ENCODE results near the gene LIPG.
"Not testable (repeated sequence)": the region's sequence is repeated elsewhere in the genome, so short reads cannot be mapped to it uniquely, and the experiment has no call there.

Gene LIPG

GRCh38 chr18:49579583-49579982 is 17.7 kb downstream of the LIPG start:
- not testable (repeated sequence) for DNase-seq

GRCh38 chr18:49580279-49580678 is 18.4 kb downstream of the LIPG start:
- no peak for DNase-seq

- DNase-seq: no peak
These were observed 19.5 kb downstream of the LIPG start for GRCh38 chr18:49581371-49581770.

- DNase-seq: no peak
These were observed 20.7 kb downstream of the LIPG start for GRCh38 chr18:49582579-49582978.

DNA sequence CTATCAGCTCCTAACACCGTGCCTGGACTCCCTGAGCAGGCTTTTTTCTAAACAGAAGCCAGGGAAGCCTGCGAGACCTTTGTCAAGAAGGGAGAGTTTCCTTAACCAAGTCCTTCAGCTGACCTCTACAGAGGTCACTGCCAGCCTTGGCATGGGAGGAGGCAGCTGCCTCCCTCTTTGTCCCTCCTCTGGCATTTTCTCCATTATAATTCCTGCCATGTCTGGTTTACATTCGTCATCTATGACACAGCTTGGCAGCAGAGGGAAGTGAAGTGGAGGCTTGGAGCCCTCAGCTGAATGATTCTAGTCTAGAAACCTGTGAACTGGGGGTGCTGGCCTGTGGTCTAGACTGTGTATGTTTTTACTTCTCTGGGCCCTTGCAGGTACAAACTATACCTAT is 22.5 kb downstream of the LIPG start:
- DNase-seq: no peak

DNA sequence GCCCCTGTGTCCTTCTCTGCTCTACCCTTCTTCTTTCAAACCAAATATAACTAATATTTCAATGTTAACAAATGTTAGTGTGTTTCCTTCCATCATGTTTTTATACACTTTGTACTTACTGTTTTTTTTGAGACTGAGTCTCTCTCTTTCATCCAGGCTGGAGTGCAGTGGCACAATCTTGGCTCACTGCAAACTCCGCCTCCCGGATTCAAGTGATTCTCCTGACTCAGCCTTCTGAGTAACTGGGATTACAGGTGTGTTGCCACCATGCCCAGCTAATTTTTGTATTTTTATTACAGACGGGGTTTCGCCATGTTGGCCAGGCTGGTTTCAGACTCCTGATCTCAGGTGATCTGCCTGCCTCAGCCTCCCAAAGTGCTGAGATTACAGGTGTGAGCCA is 23.1 kb downstream of the LIPG start:
- DNase-seq: not testable (repeated sequence)

- no peak for DNase-seq
These were observed 24.2 kb downstream of the LIPG start for GRCh38 chr18:49585781-49586663.

DNA sequence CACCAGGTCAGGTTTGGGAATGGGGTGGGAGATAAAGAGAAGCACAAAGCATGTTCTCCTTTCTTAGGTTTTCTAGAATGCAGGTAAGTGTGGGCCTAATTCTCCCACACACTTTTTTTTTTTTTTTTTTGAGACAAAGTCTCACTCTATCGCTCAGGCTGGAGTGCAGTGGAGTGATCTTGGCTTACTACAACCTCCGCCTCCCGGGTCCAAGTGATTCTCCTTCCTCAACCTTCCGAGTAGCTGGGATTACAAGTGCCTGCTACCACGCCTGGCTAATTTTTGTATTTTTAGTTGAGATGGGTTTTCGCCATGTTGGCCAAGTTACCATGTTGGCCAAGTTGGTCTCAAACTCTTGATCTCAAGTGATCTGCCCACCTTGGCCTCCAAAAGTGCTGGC is 26.3 kb downstream of the LIPG start:
- no peak for DNase-seq

DNA sequence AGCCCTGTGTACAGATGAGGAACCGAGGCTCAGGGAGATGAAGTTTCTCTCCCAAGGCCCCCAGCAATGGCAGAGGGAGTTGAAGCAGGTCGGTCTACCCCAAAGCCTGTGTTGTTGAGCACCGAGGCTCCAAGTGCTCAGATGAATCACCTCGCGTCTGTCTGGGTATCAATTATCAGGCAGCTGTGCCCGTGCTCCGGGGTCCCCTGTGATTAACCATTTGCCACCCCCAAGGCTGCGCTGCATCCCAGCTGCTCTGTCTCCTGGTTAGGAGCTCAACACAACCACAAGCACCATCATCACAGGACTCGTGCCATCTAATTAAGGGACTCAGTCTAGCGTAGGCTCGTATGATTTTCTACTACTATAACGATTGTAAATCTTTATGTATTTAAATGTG is 27.1 kb downstream of the LIPG start:
- DNase-seq: no peak

- DNase-seq: no peak
These were observed 28.8 kb downstream of the LIPG start for GRCh38 chr18:49590608-49591007.

DNA sequence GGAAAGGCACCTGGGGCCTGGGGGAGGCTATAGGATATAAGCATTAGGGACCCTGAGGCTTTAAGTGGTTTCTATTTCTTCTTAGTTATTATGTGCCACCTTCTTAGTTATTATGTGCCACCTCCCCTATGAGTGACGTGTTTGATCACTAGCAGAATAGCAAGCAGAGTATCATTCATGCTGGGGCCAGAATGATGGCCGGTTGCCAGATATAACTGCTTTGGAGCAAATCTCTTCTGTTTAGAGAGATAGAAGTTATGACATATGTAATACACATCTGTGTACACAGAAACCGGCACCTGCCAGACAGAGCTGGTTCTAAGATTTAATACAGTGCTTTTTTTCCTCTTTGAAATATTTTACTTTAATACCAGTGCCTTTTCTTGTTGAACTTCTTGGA is 29.4 kb downstream of the LIPG start:
- DNase-seq: no peak

DNA sequence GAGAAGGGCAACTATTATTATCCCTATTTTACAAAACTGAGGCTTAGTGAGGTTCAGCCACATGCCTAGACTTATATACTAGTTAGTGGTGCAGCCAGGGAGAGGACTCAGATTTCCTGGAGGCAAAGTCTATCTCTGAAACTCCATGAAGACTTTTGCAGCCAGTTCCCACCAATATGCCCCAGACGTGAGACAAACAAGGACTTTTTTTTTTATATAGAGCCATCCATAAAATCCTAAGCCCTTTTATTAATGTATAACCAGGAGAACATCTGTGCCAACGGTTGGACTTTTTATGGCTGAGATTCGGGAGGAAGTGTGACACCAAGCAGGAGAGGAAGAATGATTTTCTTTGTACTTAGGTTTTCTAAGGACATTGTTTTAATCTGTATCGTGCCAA is 29.9 kb downstream of the LIPG start:
- DNase-seq: no peak

GRCh38 chr18:49596687-49597086 is 34.8 kb downstream of the LIPG start:
- DNase-seq: no peak

DNA sequence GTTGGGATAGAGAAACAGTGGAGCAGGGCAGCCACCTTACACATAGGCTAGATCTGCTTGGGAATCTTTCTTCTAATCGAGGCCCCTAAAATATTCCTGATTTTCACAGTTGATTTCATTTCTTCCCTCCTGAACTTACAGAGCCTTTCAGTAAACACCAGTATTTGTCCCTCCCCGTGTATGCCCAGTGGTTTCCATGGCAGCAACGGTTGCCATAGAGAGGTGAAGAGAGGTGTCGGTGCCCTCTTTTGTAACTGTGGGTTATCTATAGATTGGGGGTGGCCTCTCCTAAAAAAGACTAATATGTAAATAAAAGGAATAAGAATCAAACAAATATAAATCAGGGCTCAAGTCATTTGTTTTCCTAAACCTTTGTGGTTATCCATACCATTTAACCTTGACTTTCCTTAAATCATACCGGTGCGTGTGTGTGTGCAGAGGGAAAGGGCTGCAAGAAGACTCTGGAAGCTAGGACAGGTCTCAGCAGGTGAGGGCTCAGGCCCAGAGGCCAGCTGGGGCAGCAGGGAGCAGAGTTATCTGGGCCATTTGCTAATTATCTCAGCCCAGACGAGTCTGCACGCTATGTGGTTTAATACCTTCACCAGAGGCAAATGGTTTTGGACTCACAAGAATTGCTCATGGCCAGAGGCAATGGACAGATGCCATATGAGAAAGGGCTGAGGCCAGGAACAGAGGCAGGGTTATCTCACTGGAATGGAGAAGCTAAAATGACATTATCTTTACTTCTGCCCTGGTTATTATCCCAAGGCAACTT is 35.5 kb downstream of the LIPG start:
- no peak for DNase-seq

GRCh38 chr18:49601211-49601610 is 39.4 kb downstream of the LIPG start:
- DNase-seq: no peak

- DNase-seq: no peak
These were observed 46.8 kb downstream of the LIPG start for GRCh38 chr18:49608366-49609255.

DNA sequence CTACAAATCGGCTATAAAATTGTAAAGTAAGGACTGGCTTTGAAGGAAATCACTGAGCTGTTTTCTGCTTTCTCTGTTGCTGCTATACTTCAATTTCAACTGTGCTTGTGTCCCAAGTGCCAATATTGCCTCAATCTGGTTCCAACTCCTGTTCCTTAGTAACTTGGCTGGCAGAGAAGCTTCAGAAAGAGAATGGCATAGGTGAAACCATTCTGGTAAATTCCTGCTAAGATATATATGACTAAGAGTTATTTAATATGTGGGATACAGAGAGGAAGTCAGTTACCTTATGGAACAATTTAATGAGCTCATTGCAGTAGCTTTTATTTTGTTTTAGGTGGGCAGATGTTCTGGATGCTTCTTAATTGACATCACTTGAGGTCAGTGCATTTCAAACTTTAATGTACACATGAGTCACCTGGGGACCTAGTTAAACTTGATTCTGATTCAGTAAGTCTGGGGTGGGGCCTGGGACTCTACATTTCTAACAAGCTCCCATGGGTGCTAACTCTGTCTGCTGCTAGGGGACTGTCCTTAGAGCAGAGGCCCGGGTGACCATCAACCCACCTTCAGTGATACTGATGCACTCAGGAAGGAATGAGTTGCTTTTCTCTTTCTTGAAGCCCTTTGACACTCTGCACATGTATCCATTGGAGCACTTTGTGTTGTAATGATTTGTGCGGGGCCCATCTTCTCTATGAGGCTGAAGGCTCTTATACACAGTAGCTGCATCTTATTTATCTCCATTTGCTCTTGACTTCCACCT is 47.6 kb downstream of the LIPG start:
- no peak for DNase-seq

DNA sequence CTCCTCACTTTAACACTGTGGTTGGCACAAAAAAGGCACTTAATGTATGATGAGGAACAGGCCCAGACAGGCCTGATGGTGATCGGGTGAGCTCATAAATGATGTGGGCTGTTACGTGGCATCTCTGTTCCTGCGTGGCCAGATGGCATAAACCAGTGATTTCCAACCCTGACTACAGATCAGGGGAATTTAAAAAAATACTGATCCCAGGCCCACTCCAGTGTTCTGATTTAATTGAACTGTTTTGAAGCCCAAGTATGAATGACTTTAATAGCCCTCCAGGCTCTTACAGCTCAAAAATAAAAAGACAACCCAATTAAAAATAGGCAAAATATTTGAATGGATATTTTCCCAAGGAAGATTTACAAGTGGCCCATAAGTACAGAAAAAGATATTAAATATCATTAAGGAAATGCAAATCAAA is 48.2 kb downstream of the LIPG start:
- no peak for DNase-seq

- no peak for DNase-seq
These were observed 49.5 kb downstream of the LIPG start for GRCh38 chr18:49611316-49611715.

DNA sequence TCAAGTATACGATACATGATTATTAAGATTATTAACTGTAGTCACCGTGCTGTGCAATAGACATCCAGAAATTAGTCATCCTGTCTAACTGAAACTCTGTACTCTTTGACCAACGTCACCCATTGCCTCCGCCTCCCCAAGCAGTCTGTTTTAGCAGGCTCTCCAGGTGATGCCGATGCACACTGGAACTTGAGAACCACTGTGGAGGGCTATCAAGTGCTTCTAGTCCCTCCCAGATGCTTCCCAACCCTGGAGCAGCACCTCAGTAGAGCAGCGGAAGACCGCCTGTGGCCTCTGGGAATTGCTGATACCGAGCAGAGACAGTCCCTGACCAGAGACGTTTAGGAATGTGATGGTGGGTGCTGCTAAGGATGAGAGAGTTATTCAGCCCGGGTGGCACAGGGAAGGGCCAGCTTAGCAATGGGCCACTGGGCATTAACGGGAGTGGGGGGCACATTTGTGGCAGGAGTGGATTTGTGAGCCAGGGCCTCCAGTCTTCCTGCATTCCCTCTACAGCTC is 50.7 kb downstream of the LIPG start:
- DNase-seq: no peak

DNA sequence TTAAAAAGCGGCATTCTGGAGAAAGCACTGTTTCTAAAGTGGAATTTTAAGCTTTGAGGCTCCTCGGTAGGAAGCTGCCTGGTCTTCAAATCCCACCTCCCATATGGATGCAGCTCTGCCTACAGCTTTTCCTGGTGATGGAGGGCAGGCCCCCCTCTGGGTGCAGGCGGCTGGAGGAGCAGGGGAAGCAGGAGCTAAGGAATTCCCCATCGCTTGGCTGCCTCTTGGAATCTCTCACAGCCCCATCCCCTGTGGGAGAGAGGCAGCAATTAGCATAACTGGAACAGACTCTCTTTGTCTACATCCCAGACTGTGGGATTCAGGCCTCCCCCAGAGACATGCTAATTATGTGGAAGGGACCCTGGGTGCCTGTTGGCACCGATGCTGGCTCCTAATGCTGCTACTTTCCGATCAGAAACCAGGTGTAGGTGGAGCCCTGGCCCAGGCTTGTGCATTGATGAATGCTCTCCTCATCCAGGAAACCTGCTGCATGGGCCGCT is 51.3 kb downstream of the LIPG start:
- DNase-seq: no peak

DNA sequence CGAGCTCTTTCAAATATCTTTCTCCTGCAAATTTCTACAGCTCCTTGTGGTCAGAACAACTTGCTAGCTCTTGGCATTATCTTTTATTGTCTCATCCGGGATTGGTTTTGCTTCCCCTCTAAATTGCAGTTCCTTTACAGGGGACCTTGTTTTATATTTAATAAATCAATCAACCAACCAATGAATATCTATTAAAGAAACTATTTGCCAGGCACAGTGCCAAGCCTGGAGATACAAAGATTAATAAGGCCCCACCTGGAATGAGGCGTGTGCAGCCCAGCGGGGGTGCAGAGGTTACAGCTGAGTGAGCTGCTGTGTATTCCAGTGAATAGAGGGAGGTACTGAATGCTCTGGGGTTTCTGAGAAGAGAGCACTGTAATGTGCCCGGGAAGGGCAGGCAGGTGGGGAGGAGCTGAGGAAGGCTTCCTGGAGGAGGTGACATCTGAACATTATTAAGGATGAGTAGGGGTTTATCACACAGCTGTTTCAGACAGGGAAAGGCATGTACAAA is 51.8 kb downstream of the LIPG start:
- no peak for DNase-seq

Measured in activated CD8-positive, alpha-beta memory T cell treated with anti-CD3 and anti-CD28 coated beads, Interleukin-2, amount 50 U/mL, for 48 hours (primary cell).